ENCODE data around the gene ANLN. TPM values are rescaled to one million over a fixed set of nuclear protein-coding genes. Genes with fewer than 3 reads are reported as not detected.
"Not testable (repeated sequence)": the region's sequence is repeated elsewhere in the genome, so short reads cannot be mapped to it uniquely, and the experiment has no call there.

ANLN gene
- total RNA-seq, 1 donor from 2014 or later, result 0.55 TPM

DNA sequence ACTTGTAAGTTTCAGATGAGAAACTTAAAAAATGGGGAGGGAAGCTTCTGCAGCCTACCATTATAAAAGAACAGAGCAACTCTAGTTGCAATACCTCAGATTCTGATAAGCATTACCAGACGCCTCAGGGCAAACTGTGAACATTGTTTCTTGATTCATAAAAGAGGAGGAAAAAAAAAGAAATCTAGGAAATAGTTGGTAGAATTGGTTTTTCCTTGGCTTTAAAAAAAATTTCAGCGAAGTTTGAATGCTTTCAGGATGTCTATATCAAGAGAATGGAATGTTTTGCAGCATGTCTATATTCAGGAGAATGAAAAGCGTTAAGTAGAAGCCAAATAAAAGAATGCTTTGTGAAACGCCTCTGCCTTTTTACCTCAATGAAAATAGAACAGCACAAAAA is 17.5 kb upstream of the ANLN start:
- no peak for DNase-seq (ENCODE audit: low spot score)

DNA sequence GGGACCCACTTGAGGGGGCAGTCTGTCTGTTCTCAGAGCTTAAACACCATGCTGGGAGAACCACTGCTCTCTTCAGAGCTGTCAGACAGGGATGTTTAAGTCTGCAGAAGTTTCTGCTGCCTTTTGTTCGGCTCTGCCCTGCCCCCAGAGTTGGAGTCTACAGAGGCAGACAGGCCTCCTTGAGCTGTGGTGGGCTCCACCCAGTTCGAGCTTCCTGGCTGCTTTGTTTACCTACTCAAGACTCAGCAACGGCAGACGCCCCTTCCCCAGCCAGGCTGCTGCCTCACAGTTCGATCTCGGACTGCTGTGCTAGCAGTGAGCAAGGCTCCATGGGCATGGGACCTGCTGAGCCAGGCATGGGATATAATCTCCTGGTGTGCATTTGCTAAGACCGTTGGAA is 11.1 kb upstream of the ANLN start:
- DNase-seq (ENCODE audit: low spot score), result not testable (repeated sequence)

DNA sequence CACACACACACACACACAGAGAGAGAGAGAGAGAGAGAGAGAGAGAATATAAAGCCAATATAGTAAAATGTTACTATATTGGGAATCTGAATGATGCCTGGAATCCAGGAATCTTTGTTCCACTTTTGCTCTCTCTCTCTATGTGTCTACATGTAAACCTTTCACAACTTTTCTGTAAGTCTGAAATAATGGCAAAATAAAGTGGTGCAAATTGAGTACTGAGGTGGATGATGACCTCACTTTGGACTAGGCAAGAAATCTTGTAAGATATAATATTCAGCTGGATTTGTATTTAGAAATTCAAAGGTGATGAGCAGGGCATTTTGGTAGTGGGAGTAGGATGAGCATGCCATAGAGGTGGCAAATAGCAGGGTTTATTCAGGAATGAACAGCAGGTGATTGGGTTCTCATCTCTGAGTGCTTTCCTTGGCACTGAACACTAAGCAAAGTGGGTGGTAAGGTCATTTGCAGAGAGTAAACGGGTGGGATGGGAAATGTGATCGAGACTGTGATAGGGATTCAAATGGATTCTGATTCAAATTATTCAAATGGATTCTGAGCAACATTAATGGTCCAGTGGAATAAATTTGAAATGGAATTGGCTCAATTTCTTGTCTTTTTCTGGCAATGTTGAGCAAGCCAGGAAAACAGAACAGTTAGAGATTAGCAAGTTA is 9.7 kb upstream of the ANLN start:
- DNase-seq (ENCODE audit: low spot score), result no peak

DNA sequence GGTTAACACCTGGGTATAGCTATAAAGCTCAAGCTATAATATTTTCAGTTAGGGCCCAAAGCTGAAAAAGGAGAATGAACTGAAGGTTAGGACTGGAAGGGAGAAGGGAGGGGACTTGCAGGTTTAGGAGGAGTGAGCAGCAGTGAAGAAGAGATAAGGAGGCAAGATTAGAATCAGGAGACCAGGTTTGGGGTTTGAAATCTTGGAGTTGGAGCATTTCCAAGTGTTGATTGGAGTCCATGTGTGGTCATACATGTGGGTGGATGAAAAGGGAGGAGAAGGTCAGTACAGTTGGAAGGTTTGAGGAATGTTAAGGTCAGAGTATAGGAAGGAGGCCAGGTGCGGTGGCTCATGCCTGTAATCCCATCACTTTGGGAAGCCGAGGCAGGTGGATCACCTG is 8.6 kb upstream of the ANLN start:
- no peak for DNase-seq (ENCODE audit: low spot score)

DNA sequence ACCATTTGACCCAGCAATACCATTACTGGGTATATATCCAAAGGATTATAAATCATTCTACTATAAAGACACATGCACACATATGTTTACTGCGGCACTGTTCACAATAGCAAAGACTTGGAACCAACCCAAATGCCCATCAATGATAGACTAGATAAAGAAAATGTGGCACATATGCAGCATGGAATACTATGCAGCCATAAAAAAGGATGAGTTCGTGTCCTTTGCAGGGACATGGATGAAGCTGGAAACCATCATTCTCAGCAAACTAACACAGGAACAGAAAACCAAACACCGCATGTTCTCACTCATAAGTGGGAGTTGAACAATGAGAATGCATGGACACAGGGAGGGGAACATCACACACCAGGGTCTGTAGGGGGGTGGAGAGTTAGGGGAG is 6.4 kb upstream of the ANLN start:
- not testable (repeated sequence) for DNase-seq (ENCODE audit: low spot score)

DNA sequence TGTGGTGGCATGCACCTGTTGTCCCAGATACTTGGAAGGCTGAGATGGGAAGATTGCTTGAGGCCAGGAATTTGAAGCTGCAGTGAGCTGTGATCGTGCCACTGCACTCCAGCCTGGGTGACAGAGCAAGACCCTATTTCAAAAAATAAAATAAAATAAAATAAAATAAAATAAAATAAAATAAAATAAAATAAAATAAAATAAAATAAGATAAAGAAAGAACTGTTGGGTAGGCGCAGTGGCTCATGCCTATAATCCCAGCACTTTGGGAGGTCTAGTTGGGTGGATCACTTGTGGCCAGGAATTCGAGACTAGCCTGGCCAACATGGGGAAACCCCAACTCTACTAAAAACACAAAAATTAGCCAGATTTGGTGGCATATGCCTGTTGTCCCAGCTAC is 4.0 kb upstream of the ANLN start:
- not testable (repeated sequence) for DNase-seq (ENCODE audit: low spot score)

DNA sequence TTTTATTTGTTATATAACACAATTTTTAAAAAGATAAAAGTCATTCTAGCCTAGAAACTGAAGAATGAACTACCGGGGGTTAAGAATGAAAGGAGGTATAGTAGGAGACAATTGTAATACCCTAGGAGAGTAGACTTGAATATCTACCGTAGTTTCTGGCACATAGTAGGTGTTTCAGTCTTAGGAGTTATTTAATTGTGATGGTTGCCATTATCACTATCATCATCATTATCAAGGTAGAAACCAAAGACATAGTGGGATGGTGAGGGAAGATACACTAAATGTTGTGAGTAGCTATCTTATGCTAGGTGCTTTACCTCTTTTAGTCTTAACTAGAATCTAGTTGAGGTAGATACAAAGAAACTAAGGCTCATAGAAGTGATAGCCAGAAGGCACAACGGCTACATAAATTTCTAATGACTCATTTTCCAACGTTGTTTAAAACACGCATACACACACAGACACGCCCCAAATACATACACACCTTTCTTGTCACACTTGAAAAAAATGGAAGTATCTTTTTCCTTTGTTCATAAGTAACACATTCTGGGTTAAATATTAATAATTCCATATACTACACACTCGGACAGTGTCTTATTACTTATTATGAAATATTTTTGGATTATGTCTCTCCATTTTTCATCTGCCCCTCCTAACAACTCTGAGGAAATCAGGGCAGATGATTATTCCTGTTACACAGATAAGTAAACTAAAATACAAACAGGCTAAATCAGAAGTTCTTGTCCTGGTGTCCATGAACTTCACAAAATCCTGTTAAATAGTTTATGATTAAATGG is 2.0 kb upstream of the ANLN start:
- DNase-seq (ENCODE audit: low spot score), result no peak

DNA sequence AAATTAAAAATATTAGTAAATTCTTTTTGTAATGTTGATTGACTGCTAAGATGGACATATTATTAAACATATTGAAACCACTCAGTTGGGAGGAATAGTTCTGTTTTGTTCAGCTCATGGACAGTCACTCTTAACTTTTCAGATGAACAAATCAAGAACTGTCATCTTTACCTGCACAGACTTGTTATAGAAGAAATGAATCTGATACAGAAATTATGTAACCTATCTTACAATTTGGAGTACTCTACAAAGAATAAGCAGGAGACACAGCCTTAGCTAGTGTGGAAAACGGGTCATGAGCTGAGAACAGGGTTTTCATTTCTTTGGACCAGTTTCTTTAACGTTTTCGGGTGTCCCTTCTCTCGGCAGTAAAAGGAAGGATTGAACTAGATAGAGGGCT is 1.2 kb upstream of the ANLN start:
- no peak for DNase-seq (ENCODE audit: low spot score)

DNA sequence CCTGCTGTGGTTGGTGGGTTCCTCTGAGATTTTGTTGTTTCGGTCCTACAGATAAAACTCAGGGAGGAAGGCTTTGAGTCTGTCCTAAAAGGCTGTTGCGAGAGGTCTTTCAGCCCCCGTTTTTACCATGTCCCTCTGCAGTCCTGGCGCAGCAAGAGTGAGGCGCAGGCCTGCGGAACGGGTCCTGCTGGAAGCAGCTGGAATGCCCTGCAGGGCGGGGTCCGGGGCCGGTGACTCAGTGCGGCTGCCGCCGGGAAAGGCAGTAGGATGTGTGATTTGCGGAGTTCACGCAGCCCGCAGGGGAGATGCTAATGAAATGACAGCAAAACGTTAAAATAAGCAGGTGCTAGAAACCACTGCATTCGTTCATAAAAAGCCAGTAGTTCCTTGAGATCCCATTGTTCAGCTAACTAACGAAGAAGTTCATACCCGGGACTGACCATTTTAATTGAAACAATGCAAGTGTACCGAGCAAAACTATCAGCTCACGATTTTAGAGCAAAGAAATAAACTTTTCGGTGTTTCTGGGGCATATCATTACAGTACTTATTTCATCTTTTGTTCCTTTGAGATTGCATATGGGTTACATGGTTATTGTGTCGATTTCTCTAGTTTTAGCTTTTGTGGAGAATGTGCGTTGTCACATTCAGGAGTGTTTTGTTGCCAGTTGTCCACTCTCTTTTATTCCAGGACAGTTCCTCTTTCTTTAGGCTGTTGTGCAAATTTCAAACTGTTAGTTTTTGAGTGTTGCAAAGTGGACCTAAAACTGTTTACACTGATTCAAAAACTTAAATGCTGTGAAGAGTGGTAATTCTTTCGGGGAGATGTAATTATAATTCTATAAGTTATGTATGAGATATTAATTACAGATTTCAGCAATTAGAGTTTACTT is 783 bp downstream of the ANLN start:
- peak; percentile 91 for DNase-seq (ENCODE audit: low spot score)

DNA sequence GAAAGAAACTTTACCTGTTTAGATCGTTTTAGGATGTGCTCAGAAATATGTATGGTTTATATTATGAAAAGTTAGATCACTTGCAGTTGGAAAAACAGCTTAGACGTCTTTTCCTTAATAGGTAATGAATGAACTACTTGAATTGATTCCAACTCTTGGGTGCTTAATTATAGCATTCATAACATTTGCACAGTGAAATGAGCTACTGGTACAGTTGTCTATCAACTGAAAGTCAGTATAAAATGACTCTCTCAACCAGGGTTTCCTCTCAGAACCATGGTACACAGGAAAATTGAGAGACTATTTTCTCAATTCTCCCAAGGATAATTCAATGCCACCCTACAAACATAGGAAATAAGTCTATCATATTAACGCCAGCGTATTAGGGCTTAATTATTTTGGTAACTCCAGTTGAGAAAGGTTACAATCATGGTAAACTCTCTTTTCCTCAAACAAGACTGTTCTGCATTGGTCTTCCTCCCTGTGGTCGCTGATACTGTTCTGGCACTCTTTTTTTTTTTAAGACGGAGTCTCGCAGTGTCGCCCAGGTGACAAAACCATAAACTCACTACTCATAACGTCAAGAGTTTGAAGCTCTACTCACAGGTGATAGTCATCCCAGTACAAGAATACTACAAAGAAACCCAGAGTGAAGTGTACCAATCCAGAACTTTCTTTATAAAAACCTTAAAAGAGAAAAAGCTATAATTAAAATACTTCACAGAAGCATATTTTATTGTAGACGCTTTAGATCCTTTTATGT is 2.0 kb downstream of the ANLN start:
- no peak for DNase-seq (ENCODE audit: low spot score)

DNA sequence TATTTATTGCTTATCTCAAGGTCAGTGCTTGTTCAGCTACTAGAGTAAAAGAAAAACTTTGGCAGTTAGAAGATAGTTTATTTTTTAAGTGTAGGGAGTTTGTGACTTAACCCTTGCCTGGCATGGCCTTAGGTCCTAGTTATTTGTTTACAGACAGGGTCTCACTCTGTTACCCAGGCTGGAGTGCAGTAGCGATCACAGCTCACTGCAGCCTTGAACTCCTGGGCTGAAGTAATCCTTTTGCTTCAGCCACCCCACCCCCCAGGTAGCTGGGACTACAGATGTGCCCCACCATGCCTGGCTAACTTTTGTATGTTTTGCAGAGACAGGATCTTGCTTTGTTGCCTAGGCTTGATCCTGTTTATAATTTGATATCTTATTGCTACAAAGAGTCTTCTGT is 4.2 kb downstream of the ANLN start:
- no peak for DNase-seq (ENCODE audit: low spot score)

DNA sequence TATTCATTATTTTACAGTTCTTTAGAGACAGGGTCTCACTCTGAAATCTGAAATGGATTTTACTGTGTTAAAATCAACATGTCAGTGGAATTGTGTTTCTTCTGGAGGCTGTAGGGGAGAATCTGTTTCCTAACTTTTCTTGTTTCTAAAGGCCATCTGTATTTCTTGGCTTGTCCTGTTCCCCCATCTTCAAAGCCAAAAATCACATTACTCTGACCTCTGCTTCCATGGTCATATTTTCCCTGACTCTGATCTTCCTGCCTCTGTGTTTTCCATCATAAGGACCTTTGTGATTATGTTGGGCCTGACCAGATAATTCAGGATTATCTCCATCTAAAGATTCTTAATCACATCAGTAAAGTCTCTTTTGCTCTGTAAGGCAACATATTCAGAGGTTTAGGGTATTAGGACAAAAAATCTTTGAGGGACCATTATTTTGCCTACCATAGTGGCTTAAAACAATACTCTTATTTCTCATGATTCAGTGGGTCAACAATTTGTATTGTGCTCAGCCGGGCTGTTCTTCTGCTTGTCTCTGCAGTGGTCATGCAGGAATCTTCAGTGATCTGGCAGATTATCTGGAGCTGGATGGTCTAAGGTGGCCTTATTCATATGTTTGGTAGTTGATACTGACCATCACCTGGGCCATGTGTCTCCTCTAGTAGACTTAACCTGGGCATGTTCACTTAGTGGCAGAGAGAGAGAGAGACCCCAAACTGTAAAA is 5.7 kb downstream of the ANLN start:
- DNase-seq (ENCODE audit: low spot score), result no peak

DNA sequence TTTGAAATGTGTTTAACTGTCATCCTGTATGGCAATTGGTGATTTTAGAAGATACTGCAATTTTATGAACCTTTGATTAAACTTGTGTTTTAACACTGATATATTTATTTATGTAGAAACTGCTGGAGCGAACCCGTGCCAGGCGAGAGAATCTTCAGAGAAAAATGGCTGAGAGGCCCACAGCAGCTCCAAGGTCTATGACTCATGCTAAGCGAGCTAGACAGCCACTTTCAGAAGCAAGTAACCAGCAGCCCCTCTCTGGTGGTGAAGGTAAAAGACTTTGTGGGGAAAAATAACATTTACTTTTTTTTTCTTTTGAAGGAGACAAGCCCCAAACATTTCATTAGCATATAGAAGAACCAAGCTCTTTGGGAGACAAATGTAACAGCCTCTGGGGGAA is 6.5 kb downstream of the ANLN start:
- no peak for DNase-seq (ENCODE audit: low spot score)

DNA sequence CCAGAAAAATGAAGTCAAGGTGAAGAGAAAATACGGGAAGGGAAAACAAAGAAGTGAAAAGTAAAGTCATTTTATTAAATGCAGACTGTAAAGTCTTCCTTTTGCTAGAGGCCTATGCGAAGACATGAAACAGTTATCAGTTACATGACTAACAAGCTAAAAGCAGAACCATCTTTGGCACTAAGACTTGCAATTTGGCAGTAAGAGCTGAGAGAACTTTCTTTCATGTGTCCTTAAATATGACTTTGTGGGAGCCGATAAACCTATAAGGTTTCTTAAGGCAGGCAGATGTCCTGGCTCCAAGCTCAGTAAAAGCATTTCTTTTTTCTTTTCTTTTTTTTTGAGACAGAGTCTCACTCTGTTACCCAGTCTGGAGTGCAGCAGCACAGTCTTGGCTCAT is 10.4 kb downstream of the ANLN start:
- DNase-seq (ENCODE audit: low spot score), result no peak

DNA sequence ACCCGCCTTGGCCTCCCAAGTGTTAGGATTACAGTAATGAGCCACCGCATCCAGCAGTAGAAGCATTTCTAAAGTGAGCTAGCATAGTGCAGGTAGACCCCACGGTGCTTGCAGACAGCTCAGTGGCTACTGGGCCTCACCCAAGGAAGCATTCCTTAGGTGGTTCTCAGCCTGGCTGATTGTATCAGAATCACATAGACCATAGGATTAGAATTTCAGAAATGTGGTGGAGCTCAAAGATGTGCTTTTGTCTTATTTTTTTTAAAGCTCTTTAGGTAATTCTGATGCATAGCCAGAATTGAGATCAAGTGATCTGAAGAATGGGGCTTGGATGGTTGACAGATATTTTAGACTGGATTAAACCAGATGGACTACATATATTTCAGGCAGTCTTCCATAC is 10.9 kb downstream of the ANLN start:
- DNase-seq (ENCODE audit: low spot score), result no peak

DNA sequence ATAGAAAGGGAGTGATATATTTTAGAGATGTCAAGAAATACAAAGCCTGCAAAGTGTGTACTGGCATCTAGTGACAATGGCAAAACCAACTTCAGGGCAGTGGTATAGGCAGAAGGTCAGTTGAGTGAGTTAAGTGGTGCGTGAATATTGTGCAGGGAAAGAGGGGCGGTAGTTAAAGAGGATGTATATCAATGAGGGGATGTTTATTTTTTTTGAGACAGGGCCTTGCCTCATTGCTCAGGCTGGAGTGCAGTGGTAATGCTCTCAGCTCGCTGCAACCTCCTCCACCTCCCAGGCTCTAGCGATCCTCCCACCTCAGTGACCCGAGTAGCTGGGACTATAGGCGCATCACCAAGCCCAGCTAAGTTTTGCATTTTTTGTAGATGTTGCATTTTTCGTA is 13.8 kb downstream of the ANLN start:
- DNase-seq (ENCODE audit: low spot score), result no peak

DNA sequence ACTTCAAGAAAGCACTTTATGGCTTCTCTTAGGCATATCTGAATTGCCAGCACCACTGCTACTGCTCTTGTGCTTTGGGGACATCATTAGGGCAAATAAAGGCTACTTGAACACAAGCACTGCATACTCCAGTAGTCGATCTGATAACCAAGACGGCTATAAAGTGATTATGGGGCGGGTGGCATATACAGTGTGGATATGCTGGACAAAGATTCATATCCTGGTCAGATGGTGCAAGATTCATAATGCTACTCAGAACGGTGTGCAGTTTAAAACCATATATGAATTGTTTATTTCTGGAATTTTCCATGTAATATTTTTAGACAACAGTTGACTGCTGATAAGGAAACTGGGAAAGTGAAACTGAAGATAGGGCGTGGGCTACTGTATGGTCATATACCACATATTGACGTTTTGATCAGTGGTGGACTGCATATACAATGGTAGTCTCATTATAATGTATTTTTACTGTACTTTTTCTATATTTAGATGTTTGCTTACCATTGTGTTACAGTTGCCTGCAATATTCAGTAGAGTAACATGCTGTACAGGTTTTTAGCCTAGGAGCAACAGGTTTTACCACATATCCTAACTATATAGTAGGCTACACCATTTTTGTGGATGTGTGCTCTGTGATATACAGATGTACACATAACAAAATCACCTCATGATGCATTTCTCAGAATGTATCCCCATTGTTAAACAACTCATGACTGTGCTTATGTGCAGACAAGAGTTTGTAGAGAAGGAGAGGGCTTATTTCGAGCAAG is 15.2 kb downstream of the ANLN start:
- DNase-seq (ENCODE audit: low spot score), result no peak

DNA sequence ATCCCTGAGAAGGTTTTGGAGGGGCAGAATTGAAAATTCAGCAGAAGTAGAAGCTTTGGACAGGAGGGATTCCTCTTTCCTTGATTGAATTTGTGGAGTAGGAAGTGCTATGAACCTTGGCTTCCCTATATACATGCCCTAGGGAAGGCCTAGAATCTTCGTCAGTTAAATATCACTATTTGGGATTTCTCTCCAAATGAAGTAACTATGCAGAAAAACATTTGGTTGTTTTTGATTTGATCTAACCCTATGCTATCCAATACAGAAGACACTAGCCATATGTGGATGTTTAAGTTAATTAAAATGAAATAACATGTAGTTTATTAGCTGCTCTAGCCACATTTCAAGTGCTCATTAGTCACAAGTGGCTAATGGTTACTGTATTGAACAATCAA is 15.7 kb downstream of the ANLN start:
- DNase-seq (ENCODE audit: low spot score), result no peak

DNA sequence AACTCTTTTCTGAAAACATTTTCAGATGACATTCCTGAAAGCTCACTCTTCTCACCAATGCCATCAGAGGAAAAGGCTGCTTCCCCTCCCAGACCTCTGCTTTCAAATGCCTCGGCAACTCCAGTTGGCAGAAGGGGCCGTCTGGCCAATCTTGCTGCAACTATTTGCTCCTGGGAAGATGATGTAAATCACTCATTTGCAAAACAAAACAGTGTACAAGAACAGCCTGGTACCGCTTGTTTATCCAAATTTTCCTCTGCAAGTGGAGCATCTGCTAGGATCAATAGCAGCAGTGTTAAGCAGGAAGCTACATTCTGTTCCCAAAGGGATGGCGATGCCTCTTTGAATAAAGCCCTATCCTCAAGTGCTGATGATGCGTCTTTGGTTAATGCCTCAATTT is 16.5 kb downstream of the ANLN start:
- DNase-seq (ENCODE audit: low spot score), result no peak
